HUES6 (cell line): Measurements from ENCODE around the gene ZNRF3.

Experiments used
- H3K27ac ChIP-seq: 2 replicates; pipeline ENCODE4 v1.7.0; 2013; ENCODE audit warnings: low read depth, mild to moderate bottlenecking, low read length, inconsistent platforms
- H3K27me3 ChIP-seq: 2 replicates; pipeline ENCODE4 v1.6.1; 2013; ENCODE audit warnings: low read length; ENCODE audit not compliant: control insufficient read depth, insufficient read depth
- H3K36me3 ChIP-seq: 2 replicates; pipeline ENCODE4 v1.6.1; 2013; ENCODE audit warnings: low read length; ENCODE audit not compliant: control insufficient read depth, insufficient read depth
- H3K4me1 ChIP-seq: 2 replicates; pipeline ENCODE4 v1.6.1; 2013; ENCODE audit warnings: low read length; ENCODE audit not compliant: control insufficient read depth, insufficient read depth
- H3K4me3 ChIP-seq: 2 replicates; pipeline ENCODE4 v1.5.1; 2013; ENCODE audit warnings: low read depth, low read length
- H3K9ac ChIP-seq: one replicate; pipeline ENCODE4 v1.6.1; 2013; ENCODE audit warnings: mild to moderate bottlenecking, low read length
- H3K9me3 ChIP-seq: 2 replicates; pipeline ENCODE4 v1.6.1; 2013; ENCODE audit warnings: low read depth, low read length; ENCODE audit not compliant: control insufficient read depth, insufficient read depth

Gene ZNRF3

GRCh38 chr22:28977481-28977971 is 94.2 kb downstream of the ZNRF3 start:
- H3K27me3 ChIP-seq: no peaks in the 10 kb centered on the region
- no peak overlapping the region for H3K4me3 ChIP-seq
- H3K9ac ChIP-seq: no peak overlapping the region
- peaks cover 40% of the 10 kb centered on the region for H3K4me1 ChIP-seq
- peak overlapping the region; percentile 64; the same call in 1 of the 2 replicates for H3K27ac ChIP-seq
- H3K36me3 ChIP-seq: no peaks in the 10 kb centered on the region
- H3K9me3 ChIP-seq: no peaks in the 10 kb centered on the region

GRCh38 chr22:28978158-28978557 is 94.8 kb downstream of the ZNRF3 start:
- no peaks in the 10 kb centered on the region for H3K36me3 ChIP-seq
- H3K4me1 ChIP-seq: peaks cover 46% of the 10 kb centered on the region
- no peak overlapping the region for H3K4me3 ChIP-seq
- no peak overlapping the region for H3K9ac ChIP-seq
- H3K27me3 ChIP-seq: no peaks in the 10 kb centered on the region
- H3K27ac ChIP-seq: no peak overlapping the region
- no peaks in the 10 kb centered on the region for H3K9me3 ChIP-seq

GRCh38 chr22:28978863-28979796 is 95.8 kb downstream of the ZNRF3 start:
- no peaks in the 10 kb centered on the region for H3K9me3 ChIP-seq
- no peaks in the 10 kb centered on the region for H3K27me3 ChIP-seq
- no peak overlapping the region for H3K9ac ChIP-seq
- no peak overlapping the region for H3K4me3 ChIP-seq
- H3K4me1 ChIP-seq: peaks cover 56% of the 10 kb centered on the region
- H3K36me3 ChIP-seq: no peaks in the 10 kb centered on the region
- H3K27ac ChIP-seq: no peak overlapping the region

- Histone ChIP-seq H3K27ac (no peak overlapping the region), H3K9ac (no peak overlapping the region), H3K4me1 (peaks cover 65% of the 10 kb centered on the region), H3K36me3 (0 out of 2 replicates have a peak, but pooled peaks cover 5% of the 10 kb centered on the region), H3K4me3 (no peak overlapping the region), H3K9me3 (0 out of 2 replicates have a peak, but pooled peaks cover 2% of the 10 kb centered on the region), H3K27me3 (no peaks in the 10 kb centered on the region)
Observed at GRCh38 chr22:28980326-28980725, 97.0 kb downstream of the ZNRF3 start.

- Histone ChIP-seq H3K36me3 (peaks cover 6% of the 10 kb centered on the region; the same call in 1 of the 2 replicates), H3K27ac (no peak overlapping the region), H3K4me3 (no peak overlapping the region), H3K4me1 (peaks cover 70% of the 10 kb centered on the region), H3K9me3 (0 out of 2 replicates have a peak, but pooled peaks cover 9% of the 10 kb centered on the region), H3K9ac (no peak overlapping the region), H3K27me3 (no peaks in the 10 kb centered on the region)
Observed at GRCh38 chr22:28981818-28982499, 98.6 kb downstream of the ZNRF3 start.

- Histone ChIP-seq H3K36me3 (peaks cover 17% of the 10 kb centered on the region), H3K4me1 (peaks cover 70% of the 10 kb centered on the region), H3K4me3 (no peak overlapping the region), H3K27me3 (no peaks in the 10 kb centered on the region), H3K27ac (peak overlapping the region; percentile 28), H3K9ac (no peak overlapping the region), H3K9me3 (0 out of 2 replicates have a peak, but pooled peaks cover 9% of the 10 kb centered on the region)
Observed at GRCh38 chr22:28983190-28983589, 99.8 kb downstream of the ZNRF3 start.

- 0 out of 2 replicates have a peak, but pooled peaks cover 9% of the 10 kb centered on the region for H3K9me3 ChIP-seq
- H3K4me3 ChIP-seq: no peak overlapping the region
- H3K27me3 ChIP-seq: no peaks in the 10 kb centered on the region
- H3K9ac ChIP-seq: no peak overlapping the region
- peak overlapping the region; percentile 28; the same call in 1 of the 2 replicates for H3K27ac ChIP-seq
- H3K36me3 ChIP-seq: peaks cover 17% of the 10 kb centered on the region
- peaks cover 72% of the 10 kb centered on the region for H3K4me1 ChIP-seq
Observed at GRCh38 chr22:28983788-28984441, 100.5 kb downstream of the ZNRF3 start.

GRCh38 chr22:28984482-28985158 is 101.2 kb downstream of the ZNRF3 start:
- H3K4me3 ChIP-seq: no peak overlapping the region
- H3K27me3 ChIP-seq: no peaks in the 10 kb centered on the region
- 0 out of 2 replicates have a peak overlapping the region, but pooled peaks have one; percentile 7 for H3K27ac ChIP-seq
- H3K9me3 ChIP-seq: 0 out of 2 replicates have a peak, but pooled peaks cover 9% of the 10 kb centered on the region
- H3K4me1 ChIP-seq: peaks cover 71% of the 10 kb centered on the region
- no peak overlapping the region for H3K9ac ChIP-seq
- H3K36me3 ChIP-seq: peaks cover 17% of the 10 kb centered on the region

DNA sequence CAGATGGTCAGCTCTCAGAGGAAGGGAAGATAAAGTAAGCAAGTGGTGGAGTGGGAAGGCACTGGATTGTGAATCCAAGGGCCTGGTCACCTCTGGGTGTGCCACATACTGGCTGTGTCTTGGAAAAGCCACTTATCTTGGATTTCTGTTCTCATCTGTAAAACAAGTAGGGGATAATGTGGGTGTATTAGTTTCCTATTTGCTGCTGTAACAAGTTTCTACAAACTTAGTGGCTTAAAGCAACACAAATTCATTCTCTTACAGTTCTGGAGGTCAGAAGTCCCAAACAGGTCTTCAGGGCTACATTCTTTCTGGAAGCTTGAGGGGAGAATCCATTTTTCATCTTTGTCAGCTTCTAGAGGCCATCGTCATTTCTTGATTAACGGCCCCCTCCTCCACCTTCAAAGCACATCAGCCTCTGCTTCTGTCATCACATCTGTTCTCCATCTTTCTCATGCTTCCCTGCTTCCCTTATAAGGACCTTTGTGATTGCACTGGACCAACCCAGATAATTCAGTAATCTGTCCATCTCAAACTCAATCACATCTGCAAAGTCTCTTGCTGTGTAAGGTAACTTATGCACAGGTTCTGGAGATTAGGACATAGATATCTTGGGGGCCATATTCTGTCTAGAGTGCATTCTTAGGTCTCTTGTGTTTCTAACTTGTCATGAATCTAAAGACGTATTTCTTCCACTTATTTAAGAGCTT is 102.4 kb downstream of the ZNRF3 start:
- 0 out of 2 replicates have a peak, but pooled peaks cover 9% of the 10 kb centered on the region for H3K9me3 ChIP-seq
- peaks cover 82% of the 10 kb centered on the region for H3K4me1 ChIP-seq
- H3K27me3 ChIP-seq: no peaks in the 10 kb centered on the region
- peaks cover 22% of the 10 kb centered on the region for H3K36me3 ChIP-seq
- H3K27ac ChIP-seq: 0 out of 2 replicates have a peak overlapping the region, but pooled peaks have one; percentile 7
- H3K4me3 ChIP-seq: no peak overlapping the region
- no peak overlapping the region for H3K9ac ChIP-seq
